Breast epithelium (tissue), 3 donors: ENCODE data around the gene DPY19L3.

Experiments
- CTCF ChIP-seq, 3 donors: fragments of 450-650 bp; IDR thresholded peaks; one replicate each; pipeline ENCODE4 v1.5.1; 2016 to 2017; ENCODE audit warnings: antibody characterized with exemption in 3 of 3, mild to moderate bottlenecking in 3 of 3, moderate library complexity in 3 of 3
- POLR2AphosphoS5 ChIP-seq, 3 donors: sonication (generic); formaldehyde crosslinking; IDR thresholded peaks; one replicate each; pipeline ENCODE4 v1.6.1; 2017; ENCODE audit warnings: antibody characterized with exemption in 3 of 3

DNA sequence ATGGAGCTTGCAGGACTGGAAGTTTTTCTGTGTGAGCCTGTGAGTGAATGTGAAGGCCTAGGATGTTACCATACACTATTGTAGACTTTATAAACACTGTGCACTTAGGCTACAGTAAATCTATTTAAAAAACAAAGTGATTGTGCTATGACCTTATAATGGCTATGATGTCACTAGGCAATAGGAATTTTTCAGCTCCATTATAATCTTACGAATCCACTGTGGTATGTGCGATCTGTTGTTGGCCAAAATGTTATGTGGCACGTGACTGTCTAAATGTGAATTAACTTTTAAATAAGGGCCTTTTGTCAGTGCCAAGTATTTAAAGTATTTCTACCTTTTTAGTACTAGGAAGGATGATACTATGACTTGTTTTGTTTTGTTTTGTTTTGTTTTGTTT lies 54.9 kb downstream of the DPY19L3 start:
- no peak for TF ChIP-seq POLR2AphosphoS5 (IDR thresholded peaks at IDR 0.05)
- TF ChIP-seq CTCF (IDR thresholded peaks at IDR 0.05) = no peak
